DND-41 (cell line): ENCODE data around the gene KPTN.

ENCODE experiments used
- CTCF ChIP-seq: IDR thresholded peaks from 2 replicates; pipeline ENCODE4 v1.5.1; 2012; ENCODE audit warnings: borderline replicate concordance, low read length, moderate library complexity, mild to moderate bottlenecking; ENCODE audit not compliant: poor library complexity, severe bottlenecking; ENCODE audit errors: extremely low read depth
- EZH2 ChIP-seq: IDR thresholded peaks from 3 replicates; pipeline ENCODE4 v1.6.1; 2012; ENCODE audit warnings: borderline replicate concordance, low read depth, mild to moderate bottlenecking, moderate library complexity, low read length, inconsistent platforms; ENCODE audit not compliant: severe bottlenecking

GRCh38 chr19:47469363-47469700 lies 14.7 kb downstream of the KPTN start:
- TF ChIP-seq CTCF (no peak), EZH2 (no peak)
